Suppressor macrophage (primary cell): Measurements from ENCODE around the gene PKP1.

Experiments used
- DNase-seq, 4 experiments: peaks; one replicate each; pipeline ENCODE4 v3.0.0-alpha.2; 2020 to 2022

PKP1 gene

GRCh38 chr1:201330541-201330940, 47.2 kb downstream of the PKP1 start:
- no peak for DNase-seq

GRCh38 chr1:201331166-201331565, 47.9 kb downstream of the PKP1 start:
- no peak for DNase-seq

DNA sequence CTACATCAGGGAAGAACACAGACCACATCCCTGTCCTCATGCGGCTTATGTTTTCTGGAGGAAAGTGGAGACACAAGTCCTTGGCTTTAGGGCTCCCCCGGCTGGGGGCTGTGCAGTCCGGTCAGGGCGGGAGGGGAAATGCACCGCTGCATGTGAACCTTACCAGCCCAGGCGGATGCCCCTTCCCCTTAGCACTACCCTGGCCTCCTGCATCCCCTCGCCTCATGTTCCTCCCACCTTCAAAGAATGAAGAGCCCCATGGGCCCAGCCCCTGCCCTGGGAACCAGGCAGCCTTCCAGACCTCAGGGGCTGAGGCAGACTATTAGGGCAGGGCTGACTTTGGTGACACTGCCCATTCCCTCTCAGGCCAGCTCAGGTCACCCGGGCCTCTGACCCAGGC, 48.7 kb downstream of the PKP1 start:
- no peak for DNase-seq

- no peak for DNase-seq
Measured at GRCh38 chr1:201332616-201333335, 49.5 kb downstream of the PKP1 start.

GRCh38 chr1:201334325-201335173, 51.2 kb downstream of the PKP1 start:
- DNase-seq, result no peak

- DNase-seq, result no peak
Measured at GRCh38 chr1:201335174-201335870, 52.0 kb downstream of the PKP1 start.

DNA sequence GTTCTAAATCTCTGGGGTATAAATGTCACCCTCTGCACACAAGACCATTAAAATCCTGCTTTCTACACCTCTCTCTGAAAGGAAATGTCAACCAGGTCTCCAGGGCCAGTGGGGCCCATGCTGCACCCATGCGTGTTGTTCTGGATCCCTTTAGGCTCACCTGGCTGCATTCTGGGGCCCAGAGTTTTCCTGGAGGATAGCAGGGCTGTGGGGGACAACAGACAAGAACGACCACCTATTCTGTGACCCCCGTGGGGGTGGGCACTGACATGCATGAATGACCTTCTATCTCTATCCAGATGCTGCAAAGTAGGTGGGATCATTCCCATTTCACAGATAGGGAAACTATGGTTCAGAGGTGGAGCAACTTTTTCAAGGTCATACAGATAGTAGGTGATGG, 52.6 kb downstream of the PKP1 start:
- no peak for DNase-seq

DNA sequence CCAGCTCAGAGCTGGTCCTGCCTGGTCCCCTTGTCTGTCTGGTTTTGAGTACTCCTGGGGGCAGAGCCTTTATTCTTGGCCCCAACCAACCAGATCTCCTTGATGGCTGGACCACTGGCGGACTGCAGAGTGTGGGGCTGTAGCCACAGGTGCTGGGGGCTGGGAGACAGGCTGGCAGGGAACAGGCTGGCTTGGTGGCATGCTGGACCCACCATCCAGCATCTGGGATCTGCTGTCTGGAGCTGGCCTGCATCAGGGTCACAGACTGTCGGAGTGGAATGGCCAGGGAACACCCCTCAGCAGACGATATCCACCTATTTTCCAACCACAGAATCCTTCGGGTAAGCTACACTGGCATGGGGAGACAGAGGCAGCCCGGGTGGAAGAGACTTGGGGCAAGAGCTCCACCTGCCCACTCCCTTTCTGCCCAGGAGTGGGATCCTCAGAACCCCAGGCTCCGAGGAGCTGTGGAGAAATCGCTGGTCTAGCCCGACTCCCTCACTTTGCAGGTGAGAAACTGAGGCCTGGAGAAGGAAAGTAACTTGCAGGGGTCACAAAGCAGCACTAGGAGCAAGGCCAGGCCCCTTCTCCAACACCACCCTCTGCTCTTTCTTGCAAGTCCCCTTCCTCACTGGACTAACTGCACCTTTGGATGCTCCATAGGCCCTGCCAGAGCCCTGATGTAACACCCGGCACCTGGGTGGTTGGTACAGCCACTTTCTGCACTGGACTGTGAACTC, 53.6 kb downstream of the PKP1 start:
- no peak for DNase-seq

- no peak for DNase-seq
Measured at GRCh38 chr1:201341377-201341776, 58.1 kb downstream of the PKP1 start.

- no peak for DNase-seq
Measured at GRCh38 chr1:201344206-201345080, 61.1 kb downstream of the PKP1 start.

GRCh38 chr1:201345081-201345355, 61.7 kb downstream of the PKP1 start:
- no peak for DNase-seq

DNA sequence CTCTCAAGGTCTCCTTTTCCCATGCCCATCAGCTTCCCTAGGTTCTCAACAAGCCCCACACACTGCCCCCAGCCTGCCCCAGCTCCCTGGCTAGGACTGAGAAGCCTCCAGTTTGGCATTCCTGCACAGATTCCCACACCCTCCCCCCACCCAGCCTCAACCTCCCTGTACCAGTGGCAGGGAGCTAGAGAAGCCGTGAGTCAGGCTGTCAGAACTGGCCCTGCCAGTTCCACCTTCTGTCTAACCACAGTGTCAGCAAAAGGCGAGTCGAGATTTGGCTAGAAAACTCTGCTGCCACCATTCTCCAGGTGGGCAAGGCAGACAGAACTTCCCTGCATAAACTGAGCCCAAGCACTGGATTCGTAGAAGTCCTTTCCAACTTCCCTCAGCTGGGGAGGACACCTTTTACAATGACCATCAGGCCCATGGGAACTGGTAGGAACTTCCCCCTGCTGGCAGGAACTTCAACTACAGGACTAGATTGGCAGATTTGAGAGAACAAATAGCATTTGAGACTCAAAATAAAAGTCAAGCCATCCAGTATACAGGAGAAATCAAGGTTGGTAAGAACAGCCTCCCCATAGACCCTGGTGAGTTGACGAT, 63.1 kb downstream of the PKP1 start:
- peak; percentile 51 to 67 (median 58) for DNase-seq

DNA sequence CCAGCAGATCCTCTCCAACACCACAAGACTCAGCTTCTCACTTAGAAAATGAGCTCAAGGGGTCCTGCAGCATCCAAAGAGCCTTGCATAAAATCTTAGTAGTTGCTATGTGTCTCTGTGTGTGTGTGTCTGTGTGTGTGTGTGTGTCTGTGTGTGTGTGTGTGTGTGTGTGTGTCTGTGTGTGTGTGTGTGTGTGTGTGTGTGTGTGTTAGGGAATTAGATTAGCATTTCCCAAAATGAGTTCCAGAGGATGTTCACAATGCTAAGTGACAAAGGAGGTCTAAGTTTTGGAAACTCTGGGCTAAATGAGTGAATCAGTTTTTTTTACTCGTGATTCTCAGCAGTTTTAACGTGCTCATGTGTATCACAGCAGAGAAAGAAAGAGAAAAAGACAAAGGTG, 63.7 kb downstream of the PKP1 start:
- no peak for DNase-seq

GRCh38 chr1:201347498-201348210, 64.3 kb downstream of the PKP1 start:
- no peak for DNase-seq

- peak; percentile 59 to 69 (median 66) for DNase-seq
Measured at GRCh38 chr1:201348211-201348566, 64.9 kb downstream of the PKP1 start.

GRCh38 chr1:201349092-201349491, 65.8 kb downstream of the PKP1 start:
- no peak for DNase-seq

DNA sequence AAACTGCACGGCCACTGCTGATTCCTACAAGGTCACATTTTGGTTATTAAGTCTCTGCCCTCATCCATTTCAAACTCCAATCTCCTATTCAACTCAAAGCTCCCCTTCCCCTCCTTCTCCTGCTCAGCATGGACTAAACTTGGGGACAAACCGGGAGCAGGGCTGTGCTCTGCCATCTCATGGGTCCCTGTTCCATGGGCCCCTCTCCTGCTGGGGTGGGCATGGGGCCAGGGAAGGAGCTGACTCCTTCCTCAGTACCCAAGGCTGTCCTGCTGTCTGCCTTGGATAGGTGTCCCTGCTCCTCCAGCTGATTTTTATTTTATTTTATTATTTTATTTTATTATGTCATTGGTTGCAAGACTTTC, 67.0 kb downstream of the PKP1 start:
- no peak for DNase-seq

GRCh38 chr1:201350884-201351283, 67.6 kb downstream of the PKP1 start:
- no peak for DNase-seq

DNA sequence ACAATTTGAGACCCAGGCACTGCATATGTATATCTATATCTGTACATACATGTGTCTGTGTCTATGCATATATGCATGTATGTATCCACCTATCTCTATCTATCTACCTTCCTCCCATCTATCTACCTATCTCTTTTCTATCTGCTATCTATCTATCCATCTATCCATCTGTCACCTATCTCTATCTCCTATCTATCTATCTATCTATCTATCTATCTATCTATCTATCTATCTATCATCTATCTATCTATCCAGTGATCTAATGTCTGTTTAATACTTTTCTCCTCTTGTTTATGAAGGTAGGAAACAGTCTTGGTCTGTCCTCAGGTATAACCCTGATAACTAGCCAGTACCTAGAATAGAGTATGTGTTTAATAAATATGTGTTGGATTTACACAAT, 68.3 kb downstream of the PKP1 start:
- no peak for DNase-seq

GRCh38 chr1:201353186-201353940, 70.1 kb downstream of the PKP1 start:
- DNase-seq, result no peak
